GM19239 (cell line): ENCODE results near the gene D2HGDH.
"Not testable (repeated sequence)": the region's sequence is repeated elsewhere in the genome, so short reads cannot be mapped to it uniquely, and the experiment has no call there.

Source experiments
- DNase-seq: peaks from one replicate; pipeline ENCODE4 v3.0.0; 2011; ENCODE audit warnings: low spot score; ENCODE audit not compliant: insufficient read length
- FAIRE-seq: peaks from 2 replicates; lab custom pipeline; 2011; peaks lifted over from hg19 to GRCh38; lab: Jason Lieb, UNC

Gene D2HGDH

DNA sequence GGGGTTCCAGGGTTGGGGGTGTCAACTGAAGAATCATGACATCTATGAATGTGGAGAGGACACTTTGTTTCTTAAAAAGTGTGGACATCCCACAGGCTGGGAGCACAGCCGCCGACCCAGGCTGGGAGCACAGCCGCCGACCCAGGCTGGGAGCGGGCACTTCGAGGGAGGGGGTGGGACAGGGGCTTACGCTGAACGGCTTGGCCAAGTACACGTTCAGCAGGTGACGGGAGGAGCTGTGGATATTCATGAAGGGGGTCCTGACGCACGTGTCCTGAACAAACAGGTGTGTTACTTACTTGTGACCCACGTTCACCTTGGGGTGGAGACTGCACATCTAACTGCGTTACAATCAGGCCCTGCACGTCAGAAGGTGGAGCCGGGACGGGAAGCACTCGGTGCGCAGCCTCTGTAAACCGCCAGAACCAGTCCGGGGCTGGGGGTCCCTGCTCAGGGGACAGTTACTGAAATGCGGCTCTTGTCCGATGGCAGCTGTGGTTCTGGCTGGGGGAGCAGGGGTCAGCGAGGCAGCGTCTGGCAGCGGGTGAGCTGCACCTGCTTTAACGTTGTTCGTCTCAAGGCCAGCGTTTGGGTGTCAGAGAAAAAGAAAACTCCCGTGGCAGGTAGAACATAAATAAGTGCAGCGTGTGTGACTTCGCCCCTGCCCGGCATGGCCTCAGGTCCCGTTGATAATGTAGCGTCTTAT lies 65.9 kb downstream of the D2HGDH start:
- FAIRE-seq, DNase-seq: not testable (repeated sequence)

DNA sequence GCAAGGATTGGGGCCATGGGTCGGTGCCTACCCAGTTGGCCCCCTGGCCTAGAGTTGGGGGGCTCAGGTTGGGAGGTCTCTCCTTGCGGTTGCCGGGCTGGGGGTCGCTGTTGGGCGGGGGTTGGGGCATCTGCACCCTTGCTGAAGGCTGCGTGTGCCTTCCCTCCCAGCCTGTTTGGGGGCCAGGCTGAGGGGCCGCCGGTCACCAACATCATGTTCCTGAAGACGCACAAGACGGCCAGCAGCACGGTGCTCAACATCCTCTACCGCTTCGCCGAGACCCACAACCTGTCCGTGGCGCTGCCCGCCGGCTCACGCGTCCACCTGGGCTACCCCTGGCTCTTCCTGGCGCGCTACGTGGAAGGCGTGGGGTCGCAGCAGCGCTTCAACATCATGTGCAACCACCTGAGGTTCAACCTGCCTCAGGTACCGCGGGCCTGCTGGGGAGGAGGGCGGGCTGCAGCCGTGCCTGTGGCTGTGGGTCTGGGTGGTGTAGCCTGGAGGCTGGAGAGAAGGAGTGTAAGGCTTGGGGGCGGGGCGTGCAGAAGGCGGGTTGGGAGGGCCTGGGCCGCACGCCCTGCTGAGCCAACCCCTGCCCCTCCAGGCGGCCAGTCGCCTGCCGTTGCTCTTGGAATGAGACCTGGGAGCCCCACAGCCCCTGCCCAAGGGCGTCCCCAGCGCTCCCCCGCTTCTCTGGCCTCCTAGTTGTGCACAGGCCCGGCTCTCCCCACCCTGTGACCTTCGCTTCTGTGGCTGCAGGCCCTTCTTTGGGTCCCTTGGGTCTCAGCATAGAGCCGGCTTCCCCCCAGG lies 67.4 kb downstream of the D2HGDH start:
- FAIRE-seq = no peak
- DNase-seq = no peak

DNA sequence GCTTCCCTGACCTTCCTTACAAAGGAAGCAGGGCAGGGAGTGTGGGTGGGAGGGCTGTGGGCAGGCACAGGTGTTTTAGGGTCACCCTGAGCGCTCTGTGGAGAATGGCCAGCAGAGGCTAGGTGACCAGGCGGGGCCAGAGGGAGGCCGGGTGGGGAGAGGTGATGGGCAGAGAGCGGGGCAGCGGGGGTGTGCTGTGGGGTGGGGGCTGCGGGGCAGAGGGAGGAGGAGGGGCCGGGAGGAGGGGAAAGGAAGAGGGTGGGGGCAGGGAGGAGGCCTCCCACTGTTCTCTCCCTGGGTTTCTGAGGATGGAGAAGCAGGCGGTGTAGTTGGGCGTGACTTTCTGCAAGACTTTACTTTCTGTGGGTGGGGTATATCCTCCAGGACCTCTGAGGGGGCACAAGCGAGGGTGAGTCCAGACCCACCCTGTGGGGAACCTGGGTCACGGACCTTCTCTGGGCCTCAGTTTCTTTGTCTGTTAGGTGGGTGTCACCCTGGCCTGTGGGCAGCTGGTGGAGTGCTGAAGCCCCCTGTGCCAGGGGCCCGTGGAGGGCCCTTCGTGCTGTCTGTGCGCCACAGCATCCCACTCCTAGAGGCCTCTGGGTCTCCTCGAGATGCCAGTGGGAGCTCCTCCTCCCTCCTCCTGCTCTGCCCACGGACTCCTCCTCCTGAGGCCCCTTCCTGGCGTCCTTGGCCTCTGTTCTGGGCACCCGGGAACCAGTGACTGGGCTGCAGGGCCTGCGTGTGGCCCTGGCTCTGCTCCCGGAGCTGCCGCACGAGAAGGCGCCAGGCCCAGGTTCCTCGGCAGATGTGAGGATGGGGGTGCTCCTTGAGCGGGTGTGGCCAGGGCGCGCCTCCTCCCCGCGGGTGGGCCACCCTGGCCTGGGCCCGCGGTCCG lies 68.2 kb downstream of the D2HGDH start:
- peak; percentile 5 for DNase-seq
- no peak for FAIRE-seq

DNA sequence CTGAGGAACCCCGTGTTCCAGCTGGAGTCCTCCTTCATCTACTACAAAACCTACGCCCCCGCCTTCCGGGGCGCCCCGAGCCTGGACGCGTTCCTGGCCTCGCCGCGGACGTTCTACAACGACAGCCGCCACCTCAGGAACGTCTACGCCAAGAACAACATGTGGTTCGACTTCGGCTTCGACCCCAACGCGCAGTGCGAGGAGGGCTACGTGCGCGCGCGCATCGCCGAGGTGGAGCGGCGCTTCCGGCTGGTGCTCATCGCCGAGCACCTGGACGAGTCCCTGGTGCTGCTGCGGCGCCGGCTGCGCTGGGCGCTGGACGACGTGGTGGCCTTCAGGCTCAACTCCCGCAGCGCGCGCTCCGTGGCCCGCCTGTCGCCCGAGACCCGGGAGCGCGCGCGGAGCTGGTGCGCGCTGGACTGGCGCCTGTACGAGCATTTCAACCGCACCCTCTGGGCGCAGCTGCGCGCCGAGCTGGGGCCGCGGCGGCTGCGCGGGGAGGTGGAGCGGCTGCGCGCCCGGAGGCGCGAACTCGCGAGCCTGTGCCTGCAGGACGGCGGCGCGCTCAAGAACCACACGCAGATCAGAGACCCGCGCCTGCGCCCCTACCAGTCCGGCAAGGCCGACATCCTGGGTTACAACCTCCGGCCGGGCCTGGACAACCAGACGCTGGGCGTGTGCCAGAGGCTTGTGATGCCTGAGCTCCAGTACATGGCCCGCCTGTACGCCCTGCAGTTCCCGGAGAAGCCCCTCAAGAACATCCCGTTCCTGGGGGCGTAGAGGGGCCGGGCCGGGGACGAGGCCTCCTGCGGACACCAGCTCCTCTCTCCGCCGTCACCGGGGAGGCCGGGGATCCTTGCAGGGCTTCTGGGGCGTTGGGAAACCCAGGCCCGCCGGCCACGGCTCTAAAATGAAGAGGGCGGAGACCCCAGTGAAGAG lies 69.2 kb downstream of the D2HGDH start:
- FAIRE-seq = peak; percentile 47
- DNase-seq = peak; percentile 61

DNA sequence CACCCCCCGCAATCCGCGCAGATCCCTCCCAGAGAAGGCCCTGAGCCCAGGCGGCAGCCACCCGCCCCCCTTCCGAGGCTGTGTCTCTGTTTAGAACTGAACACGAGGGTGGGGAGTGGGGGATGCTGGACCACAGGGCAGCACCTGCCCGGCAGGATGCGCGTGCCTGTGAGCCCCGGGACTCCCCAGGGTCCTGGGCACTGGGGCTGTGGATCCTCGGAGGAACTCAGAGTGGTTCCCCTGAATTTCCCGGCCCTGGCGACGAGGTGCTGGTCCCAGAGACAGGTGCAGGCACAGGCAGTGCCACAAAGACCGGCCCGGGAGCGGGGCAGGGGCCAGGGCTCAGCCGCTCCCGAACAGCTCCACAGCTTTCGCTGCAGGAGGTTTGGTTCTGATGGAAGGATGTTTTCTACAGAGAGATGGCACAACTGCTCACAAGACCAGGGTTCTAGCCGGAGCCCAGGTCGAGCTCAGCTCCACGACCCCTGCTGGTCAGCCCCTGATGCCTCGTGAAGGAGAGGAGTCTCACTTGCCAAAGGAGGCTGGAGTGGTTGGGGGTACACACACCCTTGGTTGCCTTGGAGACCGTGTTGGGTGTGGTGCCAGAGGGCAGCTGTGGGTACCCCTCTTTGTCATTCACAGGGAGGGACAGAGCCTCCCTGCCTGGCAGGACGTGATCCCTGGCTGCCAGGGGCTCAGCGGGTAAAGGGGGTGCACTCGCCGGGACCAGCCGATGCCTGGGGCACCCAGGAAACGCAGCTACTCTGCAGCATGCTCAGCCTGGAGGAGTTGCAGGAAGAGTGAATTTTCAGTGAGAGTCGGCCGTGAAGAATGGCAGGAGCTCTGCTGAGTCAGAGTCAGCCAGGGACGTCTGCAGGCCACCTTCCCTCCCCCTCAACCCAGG lies 70.1 kb downstream of the D2HGDH start:
- peak; percentile 57 for FAIRE-seq
- DNase-seq = peak; percentile 44

DNA sequence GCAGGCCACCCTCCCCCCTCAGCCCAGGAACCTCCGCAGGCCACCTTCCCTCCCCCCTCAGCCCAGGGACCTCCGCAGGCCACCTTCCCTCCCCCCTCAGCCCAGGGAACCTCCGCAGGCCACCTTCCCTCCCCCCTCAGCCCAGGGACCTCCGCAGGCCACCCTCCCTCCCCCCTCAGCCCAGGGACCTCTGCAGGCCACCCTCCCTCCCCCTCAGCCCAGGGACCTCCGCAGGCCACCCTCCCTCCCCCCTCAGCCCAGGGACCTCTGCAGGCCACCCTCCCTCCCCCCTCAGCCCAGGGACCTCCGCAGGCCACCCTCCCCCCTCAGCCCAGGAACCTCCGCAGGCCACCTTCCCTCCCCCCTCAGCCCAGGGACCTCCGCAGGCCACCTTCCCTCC lies 71.8 kb downstream of the D2HGDH start:
- not testable (repeated sequence) for FAIRE-seq, DNase-seq

DNA sequence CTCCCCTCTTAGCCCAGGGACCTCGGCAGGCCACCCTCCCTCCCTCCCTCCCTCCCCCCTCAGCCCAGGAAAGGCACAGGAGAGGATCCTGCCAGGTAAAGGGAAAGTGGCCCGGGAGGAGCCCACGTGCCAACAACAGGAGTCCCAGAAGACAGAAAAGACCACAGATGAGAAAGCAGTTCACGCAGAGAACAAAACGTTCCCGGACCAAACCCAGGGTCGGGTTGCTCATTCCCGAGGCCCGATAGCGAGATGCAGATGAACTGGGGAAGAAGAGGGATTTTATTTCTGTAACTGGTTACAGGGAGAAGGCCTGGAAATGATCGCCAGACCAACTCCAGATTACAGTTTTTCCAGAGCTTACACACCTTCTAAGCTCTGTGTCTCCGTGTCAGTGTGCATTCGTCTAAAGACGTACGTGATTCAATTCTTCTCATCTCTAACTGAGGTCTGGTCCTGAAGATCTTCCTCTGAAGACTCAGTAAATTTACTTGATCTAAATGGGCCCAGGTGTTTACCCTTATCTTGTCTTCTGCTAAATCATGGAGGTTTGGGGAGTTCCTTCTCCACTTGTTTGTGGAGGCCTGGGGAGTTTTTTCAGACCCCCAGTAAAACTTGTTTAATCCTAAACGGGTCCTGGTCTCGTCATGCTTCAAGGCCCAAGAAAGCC lies 73.8 kb downstream of the D2HGDH start:
- DNase-seq (no peak), FAIRE-seq (no peak)

DNA sequence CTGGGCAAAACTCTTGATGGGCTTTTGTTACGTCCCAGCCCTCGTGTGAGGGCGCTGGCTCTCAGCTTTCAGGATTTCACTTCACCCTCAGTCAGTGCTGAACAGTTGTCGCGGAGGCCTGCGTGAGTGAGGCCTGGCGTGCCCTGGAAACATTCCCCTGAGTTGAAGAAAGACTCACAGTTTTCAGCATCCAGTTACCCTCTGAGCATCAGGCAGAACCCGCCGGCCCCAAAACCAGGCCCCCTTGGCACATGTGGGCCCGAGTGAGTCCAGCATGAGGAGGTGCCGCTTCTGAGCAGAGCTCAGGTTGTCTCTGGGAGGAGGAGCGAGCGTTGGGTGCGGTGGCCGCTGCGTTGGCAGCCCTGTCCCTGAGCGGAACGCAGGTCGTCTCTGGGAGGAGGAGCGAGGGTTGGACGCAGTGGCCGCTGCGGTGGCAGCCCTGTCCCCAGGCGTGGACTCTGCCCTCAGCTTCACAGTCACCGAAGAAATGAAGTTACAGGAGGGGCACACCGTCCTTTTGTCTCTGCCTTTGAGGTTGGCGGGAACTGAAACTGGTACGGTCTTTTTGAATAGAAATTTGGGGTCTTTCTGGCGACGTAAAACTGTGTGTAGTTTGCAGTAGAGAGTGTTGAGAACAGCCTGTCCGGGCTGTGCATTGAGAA lies 74.4 kb downstream of the D2HGDH start, which contains the start of gene NEU4:
TSS of gene NEU4 (plus strand) at position 473 of the 662 bp plus-strand sequence. CDS start 5,292 bp downstream, outside the sequence.
- no peak for DNase-seq
- no peak for FAIRE-seq

DNA sequence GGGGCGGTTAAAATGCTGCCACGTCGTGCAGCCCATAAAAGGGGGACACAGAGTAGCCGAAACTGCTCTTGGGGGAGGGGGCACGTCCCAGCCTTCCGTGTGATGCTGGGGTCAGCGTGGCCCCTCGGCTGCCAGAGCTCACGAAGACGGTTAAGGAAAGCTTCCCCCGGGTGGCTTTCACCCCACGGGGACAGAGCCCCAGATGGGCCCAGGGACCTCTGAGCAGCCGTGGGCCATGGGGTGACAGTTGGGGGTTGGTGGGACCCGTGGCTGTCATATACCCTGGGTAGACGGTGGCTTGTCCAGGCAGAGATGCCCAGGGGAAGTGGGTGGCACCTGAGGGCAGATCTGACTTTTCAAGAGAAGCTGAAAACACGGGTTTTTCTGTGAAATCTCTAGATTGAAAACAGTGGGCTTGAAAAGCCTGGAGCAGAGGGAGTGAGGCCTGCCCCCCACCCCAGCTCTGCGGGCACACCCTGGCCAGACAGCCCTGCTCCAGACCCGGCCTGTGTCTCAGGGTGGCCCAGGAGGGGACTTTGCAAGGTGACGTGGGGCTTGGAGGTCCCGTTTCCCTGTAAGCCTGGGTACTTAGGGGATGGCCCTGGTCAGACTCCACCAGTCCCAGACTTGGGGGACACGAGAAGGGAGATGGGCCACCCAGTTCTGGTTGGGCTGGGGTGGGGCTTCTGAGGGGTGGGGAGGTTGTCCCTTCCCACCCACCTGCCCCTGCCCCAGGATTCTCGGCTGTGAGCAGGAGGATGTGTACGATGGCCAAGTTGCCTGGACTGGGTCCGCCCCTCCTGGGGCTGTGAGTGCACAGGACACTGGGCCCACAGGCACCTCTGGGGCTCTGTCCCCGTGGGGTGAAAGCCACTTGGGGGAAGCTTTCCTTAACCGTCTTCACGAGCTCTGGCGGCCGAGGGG lies 75.2 kb downstream of the D2HGDH start:
- FAIRE-seq (no peak), DNase-seq (no peak)

DNA sequence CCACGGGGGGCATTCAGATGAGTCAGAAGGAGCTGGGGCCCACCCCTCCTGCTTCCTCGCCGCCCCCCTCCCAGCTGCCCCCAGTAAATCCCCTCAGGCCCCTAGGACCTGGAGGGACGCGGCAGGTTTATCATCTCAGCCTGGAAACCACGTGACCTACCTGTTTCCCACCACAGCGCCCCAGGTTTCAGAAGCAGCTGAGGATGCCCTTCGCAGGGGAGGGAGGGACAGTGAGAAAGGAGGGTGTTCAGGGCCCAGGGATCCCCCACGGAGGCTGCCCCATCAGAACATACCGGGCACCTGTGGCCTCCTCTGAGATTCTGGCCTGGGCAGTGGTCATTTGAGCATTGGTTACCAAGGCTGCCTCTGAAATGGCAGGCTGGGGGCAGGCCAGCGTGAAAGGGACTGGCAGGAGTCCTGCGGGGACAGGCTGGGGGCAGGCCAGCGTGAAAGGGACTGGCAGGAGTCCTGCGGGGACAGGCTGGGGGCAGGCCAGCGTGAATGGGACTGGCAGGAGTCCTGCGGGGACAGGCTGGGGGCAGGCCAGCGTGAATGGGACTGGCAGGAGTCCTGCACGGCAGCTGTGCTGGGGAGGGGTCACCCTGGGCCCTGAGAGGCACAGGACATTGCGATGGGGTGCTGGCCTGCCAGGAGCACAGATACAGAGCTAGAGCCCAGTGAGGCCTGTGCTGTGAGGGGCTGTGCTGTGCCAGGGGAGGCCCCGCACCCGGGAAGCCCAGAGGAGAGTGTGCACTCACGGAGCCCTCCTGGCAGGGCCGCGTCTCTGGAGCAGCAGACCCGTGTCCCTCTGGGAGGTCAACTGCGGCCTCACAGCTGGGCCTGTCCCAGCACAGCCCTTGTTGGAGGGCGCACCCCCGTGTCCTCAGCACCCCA lies 76.1 kb downstream of the D2HGDH start:
- no peak for FAIRE-seq
- no peak for DNase-seq

DNA sequence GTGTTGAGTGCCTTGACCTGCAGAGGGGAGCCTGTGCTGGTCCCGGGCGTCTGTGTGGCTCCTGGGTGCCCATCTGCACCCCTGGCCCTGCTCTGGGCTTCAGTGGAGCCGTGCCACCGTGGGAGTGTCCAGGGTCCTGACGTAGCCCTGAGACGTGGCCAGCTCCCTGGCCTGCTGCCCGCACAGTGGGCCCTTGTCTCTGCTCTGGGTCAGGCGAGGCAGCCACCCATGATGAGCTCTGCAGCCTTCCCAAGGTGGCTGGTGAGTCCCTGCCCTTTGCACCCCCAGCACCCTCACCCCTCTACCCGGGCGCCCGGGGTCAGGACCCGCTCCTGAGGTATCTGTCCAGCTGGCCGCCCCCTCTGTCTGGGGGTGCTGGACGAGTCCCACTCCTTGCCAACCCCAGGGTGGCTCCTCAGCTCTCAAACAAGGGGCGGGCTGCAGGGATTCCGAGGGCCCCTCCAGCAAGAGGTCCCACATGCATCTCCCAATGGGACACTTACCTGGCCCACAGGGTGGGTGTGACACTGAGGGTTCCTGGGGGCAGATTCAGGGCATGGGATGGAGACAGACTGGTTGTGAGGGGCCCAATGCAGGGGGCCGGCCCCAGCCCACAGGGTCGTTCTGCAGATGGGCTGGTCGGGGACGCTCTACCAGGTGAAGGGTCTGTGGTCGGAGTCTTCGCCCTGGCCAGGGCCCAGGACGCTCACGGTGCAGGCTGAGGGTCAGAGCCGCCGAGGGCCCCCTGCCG lies 76.9 kb downstream of the D2HGDH start:
- no peak for FAIRE-seq

DNA sequence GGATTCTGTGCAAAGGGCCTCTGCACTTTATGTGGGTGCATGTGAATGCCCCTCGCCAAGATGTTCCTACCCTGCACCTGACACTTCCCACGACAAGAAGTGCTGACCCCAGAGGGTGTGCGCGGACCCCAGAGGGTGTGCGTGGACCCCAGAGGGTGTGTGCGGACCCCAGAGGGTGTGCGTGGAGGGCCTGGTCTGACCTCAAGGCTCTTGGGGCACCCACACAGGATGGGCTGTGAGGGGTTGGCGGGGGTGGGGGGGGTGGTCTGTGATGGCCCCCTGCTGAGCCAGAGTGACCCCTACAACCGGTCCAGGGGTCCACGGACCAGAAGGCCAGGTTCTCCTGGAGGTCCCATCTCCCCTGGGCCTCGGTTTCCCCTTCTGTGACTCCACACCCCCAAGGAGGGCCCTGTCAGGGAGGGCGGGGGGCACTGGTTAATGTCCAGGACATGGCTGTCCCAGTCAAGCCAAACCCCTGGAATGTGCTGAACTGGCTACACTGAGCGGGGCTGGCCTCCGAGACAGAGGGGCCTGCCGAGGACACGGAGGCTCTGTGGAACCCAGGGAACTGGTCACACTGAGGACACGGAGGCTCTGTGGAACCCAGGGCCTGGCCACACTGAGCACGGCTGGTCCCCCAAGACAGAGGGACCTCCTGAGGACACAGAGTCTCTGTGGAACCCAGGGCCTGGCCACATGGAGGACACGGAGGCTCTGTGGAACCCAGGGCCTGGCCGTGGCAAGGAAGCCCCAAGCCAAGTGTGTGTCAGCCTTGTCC lies 77.7 kb downstream of the D2HGDH start:
- DNase-seq = no peak
- no peak for FAIRE-seq

More for the DNA sequence above, 76.9 kb downstream of the D2HGDH start:
- DNase-seq = no peak

DNA sequence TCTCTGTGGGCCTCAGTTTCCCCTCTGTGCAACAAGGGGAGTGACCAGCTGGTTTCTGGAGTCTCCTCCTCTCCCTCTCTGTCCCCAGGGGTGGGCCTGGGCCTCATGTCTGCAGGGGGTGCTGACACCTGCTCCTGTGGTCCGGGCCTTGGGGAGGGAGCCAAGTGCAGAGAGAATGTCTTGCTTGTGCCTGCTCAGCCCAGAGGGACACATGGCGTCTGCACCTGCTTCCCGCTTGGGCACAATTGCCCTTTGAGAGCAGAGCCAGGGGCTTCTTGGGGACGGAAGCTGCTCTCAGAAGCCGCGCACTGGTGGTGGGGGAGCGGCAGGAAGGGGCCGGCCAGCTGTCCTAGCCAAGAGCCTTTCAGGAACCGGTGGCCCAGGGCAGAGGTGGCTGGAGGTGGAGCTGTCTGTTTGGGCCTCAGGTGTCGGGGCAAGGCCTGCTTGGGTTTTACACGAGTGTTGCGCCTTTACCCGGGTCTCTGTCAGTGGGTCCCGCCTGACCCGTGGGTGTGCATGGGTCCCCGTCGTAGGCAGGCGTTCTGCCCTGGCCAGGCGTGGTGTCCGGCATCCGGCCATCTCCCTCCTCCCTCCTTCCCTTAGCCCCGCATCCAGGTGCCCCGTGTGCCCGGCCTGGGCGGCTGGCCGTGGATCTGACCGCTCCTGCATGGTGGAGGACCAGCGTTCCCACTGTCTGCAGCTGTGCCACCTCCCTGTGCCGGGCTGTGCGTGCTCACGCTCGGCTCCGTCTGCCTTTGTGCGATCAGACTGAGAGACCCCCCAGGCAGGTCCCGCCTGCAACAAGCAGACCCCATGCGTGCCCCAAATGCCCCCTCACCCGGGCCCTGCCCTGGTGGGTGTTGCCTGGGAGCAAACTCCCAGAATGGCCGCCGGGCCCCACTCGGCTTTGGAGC lies 78.6 kb downstream of the D2HGDH start:
- no peak for FAIRE-seq
- no peak for DNase-seq
